Activated CD4-positive, CD25-positive, alpha-beta regulatory T cell (primary cell): Measurements from ENCODE around the gene MAST3.
A peak's percentile ranks its signal among the peaks of the same experiment; 100 is the strongest.

Experiments used
- DNase-seq, 4 experiments: peaks; one replicate each; lab custom pipeline; 2025; lab: John Stamatoyannopoulos, UW

Gene MAST3

GRCh38 chr19:18097217-18097992 is at the start of gene MAST3:
Gene MAST3, plus strand, starts transcription at chr19:18097778. Its CDS starts 15 bp downstream, at chr19:18097793.
- DNase-seq = peak; percentile 78 to 94 (median 86)

- no peak for DNase-seq
Observed at GRCh38 chr19:18049385-18049784, 48.2 kb upstream of the MAST3 start.

DNA sequence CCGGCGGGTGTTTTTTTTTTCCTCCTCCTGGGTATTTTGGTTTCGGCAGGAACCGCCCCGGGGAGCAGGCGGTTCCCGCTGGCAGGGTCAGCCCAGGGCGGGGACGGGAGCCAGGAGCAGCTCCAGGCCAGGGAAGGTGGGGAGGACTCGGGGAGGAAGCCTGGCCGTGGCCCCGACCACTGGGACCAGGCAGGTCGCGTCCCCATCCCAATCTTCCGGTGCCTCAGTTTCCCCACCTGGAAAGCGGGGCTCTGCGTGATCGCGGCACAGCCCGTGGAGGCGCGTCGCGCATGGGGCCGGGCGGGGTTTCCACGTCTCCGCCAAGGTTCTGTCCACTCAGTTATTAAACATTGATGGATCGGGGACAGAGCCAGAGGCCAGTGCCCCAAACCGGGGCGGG is 45.7 kb upstream of the MAST3 start:
- no peak for DNase-seq

- DNase-seq = no peak
Observed at GRCh38 chr19:18053576-18054219, 43.9 kb upstream of the MAST3 start.

DNA sequence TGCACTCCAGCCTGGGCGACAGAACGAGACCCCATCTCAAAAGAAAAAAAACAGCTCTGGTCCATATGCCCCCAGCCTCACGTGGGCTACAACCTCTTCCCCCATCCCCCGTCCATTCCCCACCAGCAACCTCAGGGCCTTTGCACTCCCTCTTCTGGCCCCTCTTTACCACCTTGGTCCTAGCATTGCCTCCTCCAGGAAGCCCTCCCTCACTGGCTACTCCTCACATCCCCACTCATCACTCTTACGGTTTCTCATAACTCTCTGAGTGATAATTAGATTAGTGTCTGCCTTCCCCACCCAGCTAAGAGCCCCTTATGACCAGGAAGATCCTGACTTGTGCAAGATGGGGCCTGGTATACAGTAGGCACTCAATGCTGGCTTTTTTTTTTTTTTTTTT is 41.6 kb upstream of the MAST3 start:
- DNase-seq = no peak

DNA sequence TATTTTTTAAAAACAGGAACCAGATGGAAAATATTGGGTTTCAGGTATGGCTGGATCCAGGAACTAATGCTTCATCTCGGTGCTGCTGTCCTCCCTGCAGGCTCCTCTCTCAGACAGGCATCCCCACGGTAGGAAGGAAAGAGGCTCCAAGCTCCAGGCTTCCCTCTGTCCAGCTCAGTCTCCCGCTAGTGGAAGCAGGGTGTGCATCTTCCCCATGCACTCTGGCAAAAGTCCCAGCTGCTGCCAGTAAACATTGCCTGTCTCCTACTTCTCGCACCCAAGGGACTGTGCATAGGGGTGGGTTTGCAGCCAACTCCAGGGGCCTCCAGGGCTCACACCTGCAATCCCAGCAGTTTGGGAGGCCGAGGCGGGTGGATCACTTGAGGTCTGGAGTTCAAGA is 40.0 kb upstream of the MAST3 start:
- no peak for DNase-seq

DNA sequence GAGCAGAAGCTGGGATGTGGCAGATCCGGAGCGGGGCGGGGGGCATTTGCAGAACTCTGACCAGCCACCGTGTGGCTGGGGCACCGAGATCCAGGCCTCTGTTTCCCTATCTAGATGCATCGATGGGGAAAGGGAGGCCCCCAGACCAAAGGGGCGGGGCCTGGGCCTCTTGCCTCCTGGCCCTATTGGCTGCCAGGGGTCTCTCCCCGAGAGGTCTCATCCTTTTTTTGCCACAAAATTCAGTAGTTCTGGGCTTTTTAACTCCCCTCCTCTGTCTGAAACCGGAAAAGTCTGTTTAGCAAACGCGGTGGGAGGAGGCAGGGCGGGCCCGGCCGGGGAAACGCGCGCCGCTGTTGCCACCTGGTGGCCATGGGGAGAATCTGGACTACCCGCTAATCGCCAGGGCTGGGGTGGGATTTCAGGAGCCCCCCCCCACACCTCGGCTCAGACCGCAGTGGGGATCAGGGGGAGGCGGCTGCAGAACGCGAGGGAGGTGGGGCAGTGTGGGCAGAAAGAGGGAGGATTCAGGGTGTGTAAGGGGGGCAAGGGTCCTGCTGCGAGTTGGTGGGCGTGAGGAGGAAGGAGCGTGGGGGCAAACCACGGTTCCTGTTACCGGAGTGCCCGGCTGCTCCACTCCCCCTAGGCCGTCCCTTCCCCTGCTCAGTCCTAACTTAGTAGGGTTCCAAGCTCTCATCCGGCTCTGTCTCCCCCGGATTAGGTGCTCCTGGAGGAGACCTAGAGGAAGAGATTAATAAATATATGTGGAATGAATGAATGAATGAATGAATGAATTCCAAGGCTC is 39.2 kb upstream of the MAST3 start:
- peak; percentile 55 to 73 (median 70) for DNase-seq

- no peak for DNase-seq
Observed at GRCh38 chr19:18059297-18059696, 38.3 kb upstream of the MAST3 start.

DNA sequence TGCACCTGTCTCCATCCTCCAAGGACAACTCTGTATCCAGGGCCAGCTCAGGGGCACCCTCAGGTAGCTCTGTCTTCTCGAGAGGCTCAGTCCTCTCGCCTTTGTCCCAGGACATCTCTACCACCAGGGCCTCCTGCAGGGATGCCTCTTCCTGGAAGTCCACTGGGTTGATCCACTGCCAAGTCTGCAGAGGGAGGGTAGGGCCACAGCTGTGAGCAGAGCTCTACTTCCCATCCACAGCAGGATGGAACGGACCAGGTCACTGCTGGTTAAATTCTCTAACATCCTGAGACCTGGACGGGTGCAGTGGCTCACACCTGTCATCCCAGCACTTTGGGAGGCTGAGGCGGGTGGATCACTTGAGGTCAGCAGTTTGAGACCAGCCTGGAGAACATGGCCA is 37.7 kb upstream of the MAST3 start:
- no peak for DNase-seq

GRCh38 chr19:18060472-18060871 is 37.1 kb upstream of the MAST3 start:
- DNase-seq = no peak

DNA sequence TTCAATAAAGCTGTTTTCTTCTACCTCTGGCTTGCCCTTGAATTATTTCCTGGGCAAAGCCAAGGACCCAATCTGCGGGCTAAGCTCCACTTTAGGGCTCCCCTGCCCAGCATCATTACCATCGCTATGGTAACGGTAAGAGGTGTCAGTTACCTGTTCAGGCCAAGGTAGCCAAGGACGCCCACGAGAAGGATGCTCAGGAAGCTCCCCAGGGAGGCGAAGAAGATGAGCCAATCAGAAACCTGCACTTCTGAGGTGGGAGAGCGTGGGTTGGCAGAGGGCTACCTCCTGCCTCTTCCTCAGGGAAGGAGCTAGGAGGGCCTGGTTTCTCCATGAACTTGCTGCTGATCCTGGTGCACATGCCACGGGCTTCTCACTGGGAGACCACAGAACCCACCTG is 35.5 kb upstream of the MAST3 start:
- DNase-seq = no peak

- peak in 2 of 4 experiments; percentile 4 to 32 for DNase-seq
Observed at GRCh38 chr19:18063463-18063862, 34.1 kb upstream of the MAST3 start.

- DNase-seq = no peak
Observed at GRCh38 chr19:18065173-18065495, 32.4 kb upstream of the MAST3 start.

DNA sequence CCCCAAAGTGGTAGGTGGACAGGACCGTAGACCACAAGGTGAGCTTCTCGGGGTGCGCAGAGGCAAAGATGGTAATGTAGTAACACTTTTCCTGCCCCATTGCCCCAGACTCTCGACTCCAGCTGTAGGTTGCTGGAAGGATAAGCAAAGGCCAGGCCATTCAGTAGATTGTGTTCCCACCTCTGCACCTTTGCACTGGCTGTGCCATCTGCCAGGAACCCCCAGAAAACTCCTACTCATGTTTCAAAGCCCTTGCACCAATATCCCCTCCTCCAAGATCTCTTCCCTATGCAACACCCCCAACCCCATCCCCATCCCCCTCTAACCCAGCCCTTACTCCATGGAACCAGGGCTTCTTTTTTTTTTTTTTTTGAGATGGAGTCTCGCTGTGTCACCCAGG is 29.2 kb upstream of the MAST3 start:
- DNase-seq = no peak

GRCh38 chr19:18069383-18069782 is 28.2 kb upstream of the MAST3 start:
- no peak for DNase-seq

DNA sequence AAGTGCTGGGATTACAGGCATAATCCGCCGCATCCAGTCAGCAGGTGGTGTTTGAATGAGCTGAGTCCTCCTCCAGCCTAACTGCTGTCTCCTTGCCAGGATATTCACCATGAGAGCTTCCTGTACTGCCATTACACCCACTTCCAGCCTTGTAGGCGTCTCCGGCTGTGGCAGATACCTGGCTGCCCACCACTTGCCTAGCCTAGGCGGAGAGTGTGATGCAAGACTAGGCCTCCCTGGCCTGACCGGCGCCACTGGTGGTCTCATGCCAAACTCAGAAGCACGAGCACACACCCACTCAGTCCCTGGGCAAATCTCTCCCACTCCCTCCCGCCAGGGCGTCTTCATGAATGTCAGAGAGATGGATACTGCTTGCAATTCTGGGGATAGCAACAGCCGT is 27.4 kb upstream of the MAST3 start:
- no peak for DNase-seq

DNA sequence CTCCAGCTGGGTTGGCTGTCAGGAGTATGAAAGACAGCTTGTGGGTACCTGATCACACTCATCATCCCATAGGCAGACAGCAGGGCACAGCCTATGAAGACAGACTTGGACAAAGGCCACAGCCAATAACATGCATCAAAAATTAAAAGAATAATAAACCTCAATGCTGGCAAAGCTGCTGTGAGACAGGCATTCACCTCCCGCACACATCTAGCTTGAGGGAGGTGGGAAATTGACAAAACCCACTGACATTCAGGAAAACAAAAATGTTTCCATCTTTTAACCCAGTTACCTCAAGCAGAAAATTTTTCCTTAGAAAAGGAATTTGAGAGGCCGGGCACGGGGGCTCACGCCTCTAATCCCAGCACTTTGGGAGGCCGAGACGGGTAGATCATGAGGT is 25.2 kb upstream of the MAST3 start:
- no peak for DNase-seq

GRCh38 chr19:18073197-18073596 is 24.4 kb upstream of the MAST3 start:
- DNase-seq = no peak

DNA sequence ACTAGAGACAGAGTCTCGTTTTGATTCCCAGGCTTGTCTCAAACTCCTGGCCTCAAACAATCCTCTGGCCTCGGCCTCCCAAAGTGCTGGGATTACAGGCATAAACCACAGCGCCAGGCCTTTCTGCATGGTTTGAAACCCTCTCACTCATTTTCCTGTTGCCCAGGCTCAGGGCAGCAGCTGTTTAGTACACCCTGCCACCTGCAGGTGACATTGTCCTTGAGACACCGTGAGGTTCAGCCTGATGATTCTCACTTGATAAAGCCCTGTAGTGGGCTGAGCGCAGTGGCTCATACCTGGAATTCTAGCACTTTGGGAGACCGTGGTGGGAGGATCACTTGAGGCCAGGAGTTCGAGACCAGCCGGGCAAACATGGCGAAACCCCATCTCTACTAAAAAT is 23.4 kb upstream of the MAST3 start:
- no peak for DNase-seq

DNA sequence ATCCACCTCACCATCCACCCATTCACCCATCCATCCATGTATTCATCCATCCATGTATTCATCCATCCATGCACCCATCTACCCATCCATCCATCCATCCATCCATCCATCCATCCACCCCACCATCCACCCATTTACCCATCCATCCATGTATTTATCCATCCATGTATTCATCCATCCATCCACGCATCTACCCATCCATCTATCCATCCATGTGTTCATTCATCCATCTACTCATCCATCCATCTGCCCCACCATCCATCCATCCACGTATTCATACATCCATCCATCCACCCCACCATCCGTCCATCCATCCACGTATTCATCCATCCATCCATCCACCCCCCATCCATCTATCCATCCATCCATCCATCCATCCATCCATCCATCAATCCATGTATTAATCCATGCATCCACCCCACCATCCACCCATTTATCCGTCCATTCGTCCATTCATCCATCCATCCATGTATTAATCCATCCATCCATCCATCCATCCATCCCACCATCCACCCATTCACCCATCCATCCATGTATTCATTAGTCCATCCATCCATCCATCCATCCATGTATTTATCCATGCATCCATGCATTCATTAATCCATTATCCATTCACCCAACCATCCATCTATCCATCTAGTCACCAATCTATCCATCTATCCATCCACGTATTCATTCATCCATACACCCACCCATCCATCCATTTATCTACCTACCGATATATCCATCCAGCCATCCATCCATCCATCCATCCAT is 13.5 kb upstream of the MAST3 start:
- DNase-seq = no peak

- DNase-seq = no peak
Observed at GRCh38 chr19:18085702-18086457, 11.7 kb upstream of the MAST3 start.
